ENCODE measurements around the gene ZDHHC21.
A peak's percentile ranks its signal among the peaks of the same experiment; 100 is the strongest.
"Not testable (repeated sequence)": the region's sequence is repeated elsewhere in the genome, so short reads cannot be mapped to it uniquely, and the experiment has no call there.

ZDHHC21 gene

GRCh38 chr9:14704281-14704680, 11.0 kb upstream of the ZDHHC21 start:
- CTCF ChIA-PET, result no interaction called here
- H3K27me3 Mint-ChIP-seq, result peaks cover 3% of the 10 kb centered on the region
- H3K4me1 Mint-ChIP-seq, result no peaks in the 10 kb centered on the region
- DNase-seq, result no peak
- H3K4me3 Mint-ChIP-seq, result no peak overlapping the region
- H3K9me3 Mint-ChIP-seq, result peaks cover 21% of the 10 kb centered on the region
- H3K36me3 Mint-ChIP-seq, result peaks cover 2% of the 10 kb centered on the region
- no peak overlapping the region for H3K27ac Mint-ChIP-seq

GRCh38 chr9:14702200-14702720, 9.0 kb upstream of the ZDHHC21 start:
- peaks cover 18% of the 10 kb centered on the region for H3K9me3 Mint-ChIP-seq

GRCh38 chr9:14692470-14693250, 572 bp downstream of the ZDHHC21 start:
- Mint-ChIP-seq H3K27ac (peak overlapping the region; percentile 80), H3K4me3 (peak overlapping the region; percentile 93), H3K9me3 (no peaks in the 10 kb centered on the region), H3K36me3 (peaks cover 18% of the 10 kb centered on the region), H3K4me1 (peaks cover 33% of the 10 kb centered on the region), H3K27me3 (peaks cover 4% of the 10 kb centered on the region)
- DNase-seq, result no peak
- CTCF ChIA-PET, result interaction anchor here (1.0 kb wide), 1 partner anchor 40 kb away, joined by 6 read pairs; no protein-coding TSS in a partner anchor

More at GRCh38 chr9:14702200-14702720, 9.0 kb upstream of the ZDHHC21 start:
- CTCF ChIA-PET, result interaction anchor here (0.9 kb wide), 1 partner anchor 12 kb away, joined by 3 read pairs; no protein-coding TSS in a partner anchor
- no peak overlapping the region for H3K4me3 Mint-ChIP-seq
- DNase-seq, result no peak
- no peak overlapping the region for H3K27ac Mint-ChIP-seq
- peaks cover 3% of the 10 kb centered on the region for H3K27me3 Mint-ChIP-seq
- no peaks in the 10 kb centered on the region for H3K4me1 Mint-ChIP-seq
- H3K36me3 Mint-ChIP-seq, result peaks cover 2% of the 10 kb centered on the region

GRCh38 chr9:14690948-14691730, 2.1 kb downstream of the ZDHHC21 start:
- H3K4me3 Mint-ChIP-seq, result no peak overlapping the region
- DNase-seq, result no peak
- no peak overlapping the region for H3K27ac Mint-ChIP-seq
- H3K36me3 Mint-ChIP-seq, result peaks cover 28% of the 10 kb centered on the region
- H3K9me3 Mint-ChIP-seq, result no peaks in the 10 kb centered on the region
- no peaks in the 10 kb centered on the region for H3K27me3 Mint-ChIP-seq
- CTCF ChIA-PET, result no interaction called here
- peaks cover 33% of the 10 kb centered on the region for H3K4me1 Mint-ChIP-seq

DNA sequence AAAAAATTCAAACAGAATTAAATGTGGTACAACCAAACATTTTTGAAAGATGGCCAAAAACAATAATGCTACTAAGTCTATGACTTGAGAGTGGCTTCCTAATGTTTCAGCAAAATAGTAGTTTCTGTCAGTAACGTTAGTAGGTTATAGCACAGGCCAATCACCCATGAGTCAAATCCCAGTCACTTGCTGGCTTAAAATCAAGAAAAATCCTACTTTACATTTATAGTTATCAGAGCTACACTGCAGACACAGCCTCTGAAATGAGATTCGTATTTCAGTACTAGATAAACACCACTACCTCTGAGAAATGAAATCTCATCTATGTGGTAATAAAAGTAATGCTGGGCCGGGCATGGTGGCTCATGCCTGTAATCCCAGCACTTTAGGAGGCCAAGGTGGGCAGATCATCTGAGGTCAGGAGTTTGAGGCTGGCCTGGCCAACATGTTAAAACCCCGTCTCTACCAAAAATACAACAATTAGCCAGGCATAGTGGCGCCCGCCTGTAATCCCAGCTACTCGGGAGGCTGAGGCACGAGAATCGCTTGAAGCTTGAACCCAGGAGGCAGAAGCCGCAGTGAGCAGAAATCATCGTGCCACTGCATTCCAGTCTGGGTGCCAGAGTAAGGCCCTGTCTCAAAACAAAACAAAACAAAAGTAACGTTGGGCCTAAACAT, 6.1 kb downstream of the ZDHHC21 start:
- peaks cover 1% of the 10 kb centered on the region for H3K9me3 Mint-ChIP-seq
- no peak overlapping the region for H3K4me3 Mint-ChIP-seq
- DNase-seq, result no peak
- CTCF ChIA-PET, result interaction anchor here (1.6 kb wide), 1 partner anchor 40 kb away, joined by 3 read pairs; no protein-coding TSS in a partner anchor
- peaks cover 41% of the 10 kb centered on the region for H3K36me3 Mint-ChIP-seq
- H3K27me3 Mint-ChIP-seq, result no peaks in the 10 kb centered on the region
- H3K4me1 Mint-ChIP-seq, result peaks cover 19% of the 10 kb centered on the region
- H3K27ac Mint-ChIP-seq, result no peak overlapping the region

DNA sequence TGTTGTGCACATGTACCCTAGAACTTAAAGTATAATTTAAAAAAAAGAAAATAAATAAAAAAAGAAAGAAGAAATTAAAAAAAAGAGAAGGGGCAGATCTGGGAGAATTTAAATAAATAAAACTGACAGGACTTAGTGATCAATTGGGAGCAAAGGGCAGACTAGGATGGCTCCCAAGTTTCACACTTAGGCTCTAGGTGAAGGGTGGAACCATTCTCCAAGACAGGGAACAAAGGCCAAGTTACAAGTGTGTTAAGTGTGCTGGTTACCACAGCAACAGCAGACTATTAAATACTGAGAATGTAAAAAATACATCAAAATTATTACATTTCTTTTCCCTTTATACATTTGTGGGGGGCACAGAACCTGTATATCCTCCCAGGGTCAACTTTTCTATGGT, 7.1 kb downstream of the ZDHHC21 start:
- Mint-ChIP-seq H3K36me3 (peaks cover 46% of the 10 kb centered on the region), H3K27me3 (no peaks in the 10 kb centered on the region), H3K9me3 (peaks cover 1% of the 10 kb centered on the region), H3K4me1 (peaks cover 10% of the 10 kb centered on the region), H3K4me3 (no peak overlapping the region), H3K27ac (no peak overlapping the region)
- no peak for DNase-seq
- CTCF ChIA-PET, result interaction anchor here (1.6 kb wide), 1 partner anchor 39 kb away, joined by 3 read pairs; no protein-coding TSS in a partner anchor

DNA sequence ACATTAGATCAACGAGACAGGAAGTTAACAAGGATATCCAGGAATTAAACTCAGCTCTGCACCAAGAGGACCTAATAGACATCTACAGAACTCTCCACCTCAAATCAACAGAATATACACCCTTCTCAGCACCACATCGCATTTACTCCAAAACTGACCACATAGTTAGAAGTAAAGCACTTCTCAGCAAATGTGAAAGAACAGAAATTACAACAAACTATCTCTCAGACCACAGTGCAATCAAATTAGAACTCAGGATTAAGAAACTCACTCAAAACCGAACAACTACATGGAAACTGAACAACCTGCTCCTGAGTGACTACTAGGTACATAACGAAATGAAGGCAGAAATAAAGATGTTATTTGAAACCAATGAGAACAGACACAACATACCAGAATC, 10.6 kb downstream of the ZDHHC21 start:
- H3K27me3 Mint-ChIP-seq, CTCF ChIA-PET, DNase-seq, H3K27ac Mint-ChIP-seq, H3K4me1 Mint-ChIP-seq, H3K9me3 Mint-ChIP-seq, H3K4me3 Mint-ChIP-seq: not testable (repeated sequence)
- peaks cover 29% of the 10 kb centered on the region for H3K36me3 Mint-ChIP-seq

DNA sequence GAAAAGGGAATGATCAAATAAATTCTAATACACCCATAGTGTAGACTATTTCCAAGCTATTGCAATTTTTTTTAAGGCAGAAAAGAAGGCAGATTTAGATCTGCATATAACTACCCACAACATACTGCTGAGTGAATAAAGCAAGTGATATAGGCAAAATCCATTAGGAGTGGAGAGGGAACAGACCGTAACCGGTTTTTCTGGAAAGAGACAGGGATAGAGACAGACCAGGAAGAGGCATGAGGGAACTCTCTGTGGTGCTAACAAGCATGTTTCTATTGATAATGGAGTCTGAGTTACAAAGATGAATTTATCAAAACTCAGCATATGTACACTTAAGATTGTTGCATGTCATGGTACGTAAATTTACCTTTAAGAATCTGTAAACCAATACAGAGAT, 14.5 kb downstream of the ZDHHC21 start:
- no peaks in the 10 kb centered on the region for H3K9me3 Mint-ChIP-seq
- H3K4me3 Mint-ChIP-seq, result no peak overlapping the region
- CTCF ChIA-PET, result no interaction called here
- no peak overlapping the region for H3K27ac Mint-ChIP-seq
- H3K27me3 Mint-ChIP-seq, result no peaks in the 10 kb centered on the region
- H3K36me3 Mint-ChIP-seq, result peaks cover 11% of the 10 kb centered on the region
- H3K4me1 Mint-ChIP-seq, result no peaks in the 10 kb centered on the region
- no peak for DNase-seq

GRCh38 chr9:14677872-14678271, 15.4 kb downstream of the ZDHHC21 start:
- H3K27me3 Mint-ChIP-seq, result no peaks in the 10 kb centered on the region
- H3K27ac Mint-ChIP-seq, result no peak overlapping the region
- peaks cover 10% of the 10 kb centered on the region for H3K36me3 Mint-ChIP-seq
- no peaks in the 10 kb centered on the region for H3K9me3 Mint-ChIP-seq
- H3K4me3 Mint-ChIP-seq, result no peak overlapping the region
- no peaks in the 10 kb centered on the region for H3K4me1 Mint-ChIP-seq
- CTCF ChIA-PET, result no interaction called here
- no peak for DNase-seq

DNA sequence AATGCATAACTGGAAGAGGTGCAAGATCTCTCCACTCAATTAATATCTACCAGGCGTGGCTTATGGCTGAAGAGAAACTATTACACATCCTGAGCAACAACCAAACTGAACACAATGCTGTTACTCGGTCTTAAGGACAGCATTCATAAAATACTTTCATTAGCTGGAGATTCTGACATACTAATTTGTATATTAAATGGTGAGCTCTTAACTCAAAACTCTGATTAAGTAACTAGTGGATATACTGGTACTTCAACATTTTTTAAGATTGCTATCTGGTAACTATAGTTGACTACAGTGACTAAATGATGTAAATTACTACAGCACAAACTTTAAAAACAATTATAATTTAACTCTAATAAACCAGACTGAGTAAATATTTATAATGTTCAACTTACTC, 15.8 kb downstream of the ZDHHC21 start:
- DNase-seq, result no peak
- Mint-ChIP-seq H3K36me3 (peaks cover 7% of the 10 kb centered on the region), H3K27ac (no peak overlapping the region), H3K4me3 (no peak overlapping the region), H3K27me3 (no peaks in the 10 kb centered on the region), H3K4me1 (no peaks in the 10 kb centered on the region), H3K9me3 (no peaks in the 10 kb centered on the region)
- CTCF ChIA-PET, result no interaction called here

DNA sequence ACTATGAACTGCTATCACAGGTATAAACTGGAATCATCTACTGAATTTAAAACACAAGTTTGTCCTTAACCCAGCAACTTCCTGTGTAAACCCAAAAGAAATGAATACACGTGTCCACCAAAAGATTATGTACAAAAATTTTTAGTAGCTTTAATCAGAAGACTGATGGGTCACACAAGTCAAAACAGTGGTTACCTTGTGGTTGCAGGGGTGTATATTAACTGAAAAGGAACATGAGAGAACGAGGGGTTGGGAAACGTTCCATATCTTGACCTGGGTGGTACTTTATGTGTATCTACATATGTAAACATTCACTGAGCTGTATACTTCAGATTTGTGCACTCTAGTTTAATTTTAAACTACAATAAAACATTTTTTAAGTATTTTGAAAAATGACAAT, 18.6 kb downstream of the ZDHHC21 start:
- CTCF ChIA-PET, result no interaction called here
- Mint-ChIP-seq H3K9me3 (no peaks in the 10 kb centered on the region), H3K36me3 (peaks cover 7% of the 10 kb centered on the region), H3K4me1 (peaks cover 3% of the 10 kb centered on the region), H3K27ac (no peak overlapping the region), H3K27me3 (no peaks in the 10 kb centered on the region), H3K4me3 (no peak overlapping the region)
- DNase-seq, result no peak

DNA sequence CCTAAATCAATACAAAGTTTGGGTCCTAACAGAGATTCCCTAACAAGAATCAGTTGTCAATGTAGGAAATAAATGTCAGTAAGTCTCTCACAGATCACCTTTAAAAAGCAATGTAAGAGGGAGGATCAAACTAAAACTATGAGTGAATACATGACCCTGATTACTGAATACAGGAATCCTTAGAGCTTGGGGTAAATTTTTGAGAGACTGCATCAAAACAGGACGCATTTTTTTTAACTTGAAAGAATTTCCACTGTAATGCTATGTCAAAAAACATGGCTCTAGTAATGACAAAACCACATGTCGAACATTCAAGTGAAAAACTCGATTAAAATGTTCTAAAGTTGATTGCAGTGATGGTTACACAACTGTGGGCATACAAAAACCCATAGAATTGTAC, 21.9 kb downstream of the ZDHHC21 start:
- Mint-ChIP-seq H3K9me3 (no peaks in the 10 kb centered on the region), H3K27me3 (no peaks in the 10 kb centered on the region), H3K36me3 (peaks cover 7% of the 10 kb centered on the region), H3K4me1 (peaks cover 3% of the 10 kb centered on the region), H3K27ac (no peak overlapping the region), H3K4me3 (no peak overlapping the region)
- no peak for DNase-seq
- CTCF ChIA-PET, result no interaction called here

DNA sequence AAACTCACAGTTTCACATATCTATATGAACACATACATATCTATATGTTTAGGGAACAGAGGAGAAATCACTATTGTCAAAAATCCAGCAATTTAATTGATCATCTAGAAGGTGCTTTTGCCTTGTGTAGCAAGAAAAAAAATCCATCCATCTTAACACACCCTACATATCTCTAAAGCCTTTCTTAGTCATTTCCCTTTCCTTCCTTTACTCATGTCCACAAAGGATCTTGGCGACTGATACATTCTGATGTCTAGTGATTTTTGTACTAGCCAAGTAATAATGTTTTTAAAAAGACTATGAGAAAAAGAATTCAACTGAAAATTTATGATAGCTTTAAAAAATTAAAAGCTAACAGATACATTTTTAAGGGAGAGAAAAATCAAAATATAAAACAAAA, 22.5 kb downstream of the ZDHHC21 start:
- no peaks in the 10 kb centered on the region for H3K27me3 Mint-ChIP-seq
- no peak overlapping the region for H3K27ac Mint-ChIP-seq
- H3K4me1 Mint-ChIP-seq, result peaks cover 3% of the 10 kb centered on the region
- H3K9me3 Mint-ChIP-seq, result no peaks in the 10 kb centered on the region
- DNase-seq, result no peak
- CTCF ChIA-PET, result no interaction called here
- peaks cover 7% of the 10 kb centered on the region for H3K36me3 Mint-ChIP-seq
- H3K4me3 Mint-ChIP-seq, result no peak overlapping the region

DNA sequence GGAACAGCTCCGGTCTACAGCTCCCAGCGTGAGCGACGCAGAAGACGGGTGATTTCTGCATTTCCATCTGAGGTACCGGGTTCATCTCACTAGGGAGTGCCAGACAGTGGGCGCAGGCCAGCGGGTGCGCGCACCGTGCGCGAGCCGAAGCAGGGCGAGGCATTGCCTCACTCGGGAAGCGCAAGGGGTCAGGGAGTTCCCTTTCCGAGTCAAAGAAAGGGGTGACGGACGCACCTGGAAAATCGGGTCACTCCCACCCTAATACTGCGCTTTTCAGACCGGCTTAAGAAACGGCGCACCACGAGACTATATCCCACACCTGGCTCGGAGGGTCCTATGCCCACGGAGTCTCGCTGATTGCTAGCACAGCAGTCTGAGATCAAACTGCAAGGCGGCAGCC, 29.2 kb downstream of the ZDHHC21 start:
- H3K36me3 Mint-ChIP-seq, H3K9me3 Mint-ChIP-seq, DNase-seq, CTCF ChIA-PET, H3K27me3 Mint-ChIP-seq, H3K4me3 Mint-ChIP-seq, H3K27ac Mint-ChIP-seq, H3K4me1 Mint-ChIP-seq: not testable (repeated sequence)
